ENCODE data around the gene MAPKAP1.

The MAPKAP1 gene

GRCh38 chr9:125493384-125493783 is 213.6 kb downstream of the MAPKAP1 start:
- Mint-ChIP-seq H3K4me3 (no peak overlapping the region), H3K36me3 (ENCODE audit: low read depth) (peaks cover 21% of the 10 kb centered on the region), H3K27me3 (no peaks in the 10 kb centered on the region), H3K9me3 (no peaks in the 10 kb centered on the region), H3K4me1 (ENCODE audit: low read depth) (peaks cover 8% of the 10 kb centered on the region), H3K27ac (no peak overlapping the region)

- Mint-ChIP-seq H3K4me1 (ENCODE audit: low read depth) (peaks cover 8% of the 10 kb centered on the region), H3K4me3 (no peak overlapping the region), H3K27ac (no peak overlapping the region), H3K36me3 (ENCODE audit: low read depth) (peaks cover 17% of the 10 kb centered on the region), H3K27me3 (no peaks in the 10 kb centered on the region), H3K9me3 (no peaks in the 10 kb centered on the region)
Measured at GRCh38 chr9:125492719-125493118, 214.3 kb downstream of the MAPKAP1 start.

GRCh38 chr9:125487842-125488241 is 219.2 kb downstream of the MAPKAP1 start:
- Mint-ChIP-seq H3K4me3 (no peak overlapping the region), H3K4me1 (ENCODE audit: low read depth) (no peaks in the 10 kb centered on the region), H3K27ac (no peak overlapping the region), H3K36me3 (ENCODE audit: low read depth) (peaks cover 15% of the 10 kb centered on the region), H3K9me3 (no peaks in the 10 kb centered on the region), H3K27me3 (no peaks in the 10 kb centered on the region)

GRCh38 chr9:125486576-125486975 is 220.4 kb downstream of the MAPKAP1 start:
- no peaks in the 10 kb centered on the region for H3K27me3 Mint-ChIP-seq
- H3K36me3 Mint-ChIP-seq (ENCODE audit: low read depth) = peaks cover 22% of the 10 kb centered on the region
- no peak overlapping the region for H3K27ac Mint-ChIP-seq
- no peak overlapping the region for H3K4me3 Mint-ChIP-seq
- no peaks in the 10 kb centered on the region for H3K9me3 Mint-ChIP-seq
- no peaks in the 10 kb centered on the region for H3K4me1 Mint-ChIP-seq (ENCODE audit: low read depth)

GRCh38 chr9:125486152-125486508 is 220.9 kb downstream of the MAPKAP1 start:
- no peak overlapping the region for H3K27ac Mint-ChIP-seq
- H3K27me3 Mint-ChIP-seq = no peaks in the 10 kb centered on the region
- no peaks in the 10 kb centered on the region for H3K4me1 Mint-ChIP-seq (ENCODE audit: low read depth)
- no peak overlapping the region for H3K4me3 Mint-ChIP-seq
- H3K9me3 Mint-ChIP-seq = no peaks in the 10 kb centered on the region
- H3K36me3 Mint-ChIP-seq (ENCODE audit: low read depth) = peaks cover 25% of the 10 kb centered on the region

- no peak overlapping the region for H3K4me3 Mint-ChIP-seq
- no peak overlapping the region for H3K27ac Mint-ChIP-seq
Measured at GRCh38 chr9:125485471-125486151, 221.4 kb downstream of the MAPKAP1 start.

GRCh38 chr9:125484350-125485282 is 222.4 kb downstream of the MAPKAP1 start:
- H3K36me3 Mint-ChIP-seq (ENCODE audit: low read depth) = peaks cover 36% of the 10 kb centered on the region

More at GRCh38 chr9:125485471-125486151, 221.4 kb downstream of the MAPKAP1 start:
- no peaks in the 10 kb centered on the region for H3K4me1 Mint-ChIP-seq (ENCODE audit: low read depth)
- no peaks in the 10 kb centered on the region for H3K9me3 Mint-ChIP-seq
- peaks cover 27% of the 10 kb centered on the region for H3K36me3 Mint-ChIP-seq (ENCODE audit: low read depth)
- H3K27me3 Mint-ChIP-seq = no peaks in the 10 kb centered on the region

GRCh38 chr9:125483697-125484096 is 223.3 kb downstream of the MAPKAP1 start:
- Mint-ChIP-seq H3K4me1 (ENCODE audit: low read depth) (no peaks in the 10 kb centered on the region), H3K9me3 (no peaks in the 10 kb centered on the region), H3K36me3 (ENCODE audit: low read depth) (peaks cover 31% of the 10 kb centered on the region), H3K4me3 (no peak overlapping the region), H3K27me3 (no peaks in the 10 kb centered on the region), H3K27ac (no peak overlapping the region)

More at GRCh38 chr9:125484350-125485282, 222.4 kb downstream of the MAPKAP1 start:
- H3K4me1 Mint-ChIP-seq (ENCODE audit: low read depth) = no peaks in the 10 kb centered on the region
- no peaks in the 10 kb centered on the region for H3K27me3 Mint-ChIP-seq
- H3K9me3 Mint-ChIP-seq = no peaks in the 10 kb centered on the region
- no peak overlapping the region for H3K27ac Mint-ChIP-seq
- no peak overlapping the region for H3K4me3 Mint-ChIP-seq

GRCh38 chr9:125479846-125480615 is 227.0 kb downstream of the MAPKAP1 start:
- Mint-ChIP-seq H3K36me3 (ENCODE audit: low read depth) (peaks cover 50% of the 10 kb centered on the region), H3K9me3 (no peaks in the 10 kb centered on the region), H3K4me1 (ENCODE audit: low read depth) (no peaks in the 10 kb centered on the region), H3K4me3 (no peak overlapping the region), H3K27ac (no peak overlapping the region), H3K27me3 (no peaks in the 10 kb centered on the region)

GRCh38 chr9:125477089-125477544 is 229.9 kb downstream of the MAPKAP1 start:
- no peaks in the 10 kb centered on the region for H3K27me3 Mint-ChIP-seq
- no peaks in the 10 kb centered on the region for H3K4me1 Mint-ChIP-seq (ENCODE audit: low read depth)
- peaks cover 37% of the 10 kb centered on the region for H3K36me3 Mint-ChIP-seq (ENCODE audit: low read depth)
- no peaks in the 10 kb centered on the region for H3K9me3 Mint-ChIP-seq
- no peak overlapping the region for H3K27ac Mint-ChIP-seq
- H3K4me3 Mint-ChIP-seq = no peak overlapping the region

GRCh38 chr9:125476645-125477044 is 230.4 kb downstream of the MAPKAP1 start:
- Mint-ChIP-seq H3K27ac (no peak overlapping the region), H3K4me3 (no peak overlapping the region), H3K36me3 (ENCODE audit: low read depth) (peaks cover 39% of the 10 kb centered on the region), H3K9me3 (no peaks in the 10 kb centered on the region), H3K27me3 (no peaks in the 10 kb centered on the region), H3K4me1 (ENCODE audit: low read depth) (no peaks in the 10 kb centered on the region)

- H3K27me3 Mint-ChIP-seq = no peaks in the 10 kb centered on the region
- peaks cover 40% of the 10 kb centered on the region for H3K36me3 Mint-ChIP-seq (ENCODE audit: low read depth)
- H3K9me3 Mint-ChIP-seq = no peaks in the 10 kb centered on the region
- no peak overlapping the region for H3K4me3 Mint-ChIP-seq
- no peak overlapping the region for H3K27ac Mint-ChIP-seq
- no peaks in the 10 kb centered on the region for H3K4me1 Mint-ChIP-seq (ENCODE audit: low read depth)
Measured at GRCh38 chr9:125475385-125475784, 231.6 kb downstream of the MAPKAP1 start.

GRCh38 chr9:125472926-125473701 is 233.9 kb downstream of the MAPKAP1 start:
- Mint-ChIP-seq H3K36me3 (ENCODE audit: low read depth) (peaks cover 39% of the 10 kb centered on the region), H3K9me3 (no peaks in the 10 kb centered on the region), H3K4me3 (no peak overlapping the region), H3K27me3 (no peaks in the 10 kb centered on the region), H3K4me1 (ENCODE audit: low read depth) (no peaks in the 10 kb centered on the region), H3K27ac (no peak overlapping the region)

- Mint-ChIP-seq H3K4me1 (ENCODE audit: low read depth) (no peaks in the 10 kb centered on the region), H3K27me3 (no peaks in the 10 kb centered on the region), H3K9me3 (no peaks in the 10 kb centered on the region), H3K27ac (no peak overlapping the region), H3K4me3 (no peak overlapping the region), H3K36me3 (ENCODE audit: low read depth) (peaks cover 37% of the 10 kb centered on the region)
Measured at GRCh38 chr9:125472562-125472925, 234.5 kb downstream of the MAPKAP1 start.

All from stimulated activated naive CD8-positive, alpha-beta T cell treated with anti-CD3 and anti-CD28 coated beads, Interleukin-15, Interleukin-2, amounts not matched to agents 100 ng/mL and 50 ng/mL, for 24 hours (primary cell).